Midbrain (tissue), 1 donor: ENCODE results near the gene CAPN15.
A peak's percentile ranks its signal among the peaks of the same experiment; 100 is the strongest.
"Not testable (repeated sequence)": the region's sequence is repeated elsewhere in the genome, so short reads cannot be mapped to it uniquely, and the experiment has no call there.

Experiments
- DNase-seq: peaks from one replicate; lab custom pipeline; 2025; lab: John Stamatoyannopoulos, UW

Gene CAPN15

DNA sequence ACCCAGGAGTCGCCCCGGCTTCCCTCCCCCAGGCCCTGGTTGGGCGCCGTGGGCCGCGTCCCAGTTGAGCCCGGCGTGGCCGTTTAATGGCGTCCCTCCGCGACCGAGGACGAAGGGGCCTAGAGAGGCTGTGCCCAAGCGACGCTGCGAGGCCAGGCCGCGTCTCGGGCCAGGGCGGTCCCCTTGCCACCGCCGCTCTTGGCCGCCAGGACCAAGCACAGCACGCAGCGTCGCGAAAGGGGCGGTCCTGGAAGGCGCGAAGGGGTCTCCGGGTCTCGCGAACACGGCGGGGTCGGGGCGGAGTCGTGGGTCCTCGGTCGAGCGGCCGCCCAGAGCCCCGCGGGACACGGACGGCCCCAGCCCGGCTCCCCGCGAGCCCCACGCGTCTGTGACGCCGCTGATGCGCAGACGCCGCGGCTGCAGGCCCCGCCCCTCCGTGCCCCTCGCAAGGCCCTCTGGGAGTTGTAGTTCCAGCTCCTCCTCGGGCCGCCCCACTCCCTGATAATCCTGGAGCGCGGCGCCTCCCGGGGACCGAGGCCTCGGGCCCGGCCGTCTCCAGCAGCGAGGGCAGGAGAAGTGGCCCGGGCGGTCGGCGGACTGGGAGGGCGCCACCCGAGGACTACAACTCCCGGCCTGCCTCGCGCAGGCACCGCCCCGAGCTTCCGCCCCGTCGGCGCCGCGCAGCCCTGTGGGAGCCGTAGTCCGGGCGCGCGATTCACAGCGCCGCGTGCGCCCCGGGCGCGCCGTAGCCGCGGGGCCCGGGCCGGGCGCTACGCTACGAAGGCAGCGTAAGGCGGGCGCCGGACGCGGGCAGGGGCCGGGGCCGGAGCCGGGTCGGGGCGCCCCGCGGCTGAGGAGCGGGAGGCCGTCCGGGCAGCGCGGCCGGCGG, at the start of gene CAPN15:
Gene CAPN15 (plus strand): TSS at position 698 of the 889 bp plus-strand sequence. CDS start 19,127 bp downstream, outside the sequence.
- DNase-seq, result peak; percentile 89

DNA sequence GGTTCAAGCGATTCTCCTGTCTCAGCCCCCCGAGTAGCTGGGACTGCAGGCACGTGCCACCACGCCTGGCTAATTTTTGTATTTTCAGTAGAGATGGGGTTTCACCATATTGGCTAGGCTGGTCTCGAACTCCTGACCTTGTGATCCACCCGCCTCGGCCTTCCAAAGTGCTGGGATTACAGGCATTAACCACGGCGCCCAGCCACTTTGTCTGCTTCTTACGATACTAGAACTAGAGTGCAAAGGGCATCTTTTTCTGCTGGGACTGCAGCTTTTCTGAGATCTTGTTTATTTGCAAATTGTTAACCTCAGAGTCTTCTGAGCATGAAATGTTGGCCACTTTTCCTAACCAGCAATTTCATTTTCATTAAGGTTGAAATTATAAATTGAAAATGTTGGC, 49.2 kb upstream of the CAPN15 start:
- not testable (repeated sequence) for DNase-seq

DNA sequence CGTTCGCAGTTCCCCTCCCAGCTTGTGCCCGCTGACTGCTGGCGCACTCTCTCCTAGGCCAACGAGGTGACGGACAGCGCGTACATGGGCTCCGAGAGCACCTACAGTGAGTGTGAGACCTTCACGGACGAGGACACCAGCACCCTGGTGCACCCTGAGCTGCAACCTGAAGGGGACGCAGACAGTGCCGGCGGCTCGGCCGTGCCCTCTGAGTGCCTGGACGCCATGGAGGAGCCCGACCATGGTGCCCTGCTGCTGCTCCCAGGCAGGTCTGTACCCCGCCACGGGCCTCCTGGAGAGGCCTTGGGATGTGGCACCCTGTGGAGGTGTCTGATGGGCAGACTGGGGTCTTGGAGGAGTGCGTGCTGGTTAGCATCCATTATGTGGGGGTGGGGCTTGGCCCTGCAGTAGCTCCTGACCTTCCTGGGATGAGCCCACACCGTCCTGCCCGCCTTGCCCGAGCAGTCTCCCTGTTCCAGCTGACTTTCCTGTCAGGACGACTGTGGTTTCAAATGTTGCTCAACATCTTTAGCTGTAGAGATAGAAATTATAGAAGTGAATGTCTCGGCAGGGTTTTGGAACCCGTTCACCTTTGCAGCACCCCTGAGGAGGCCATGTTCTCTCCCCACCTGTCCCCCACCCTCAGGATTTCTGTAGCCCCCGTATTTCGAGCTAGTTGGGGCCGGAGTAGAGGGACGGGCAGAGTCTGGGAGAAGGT, 44.9 kb upstream of the CAPN15 start:
- no peak for DNase-seq

DNA sequence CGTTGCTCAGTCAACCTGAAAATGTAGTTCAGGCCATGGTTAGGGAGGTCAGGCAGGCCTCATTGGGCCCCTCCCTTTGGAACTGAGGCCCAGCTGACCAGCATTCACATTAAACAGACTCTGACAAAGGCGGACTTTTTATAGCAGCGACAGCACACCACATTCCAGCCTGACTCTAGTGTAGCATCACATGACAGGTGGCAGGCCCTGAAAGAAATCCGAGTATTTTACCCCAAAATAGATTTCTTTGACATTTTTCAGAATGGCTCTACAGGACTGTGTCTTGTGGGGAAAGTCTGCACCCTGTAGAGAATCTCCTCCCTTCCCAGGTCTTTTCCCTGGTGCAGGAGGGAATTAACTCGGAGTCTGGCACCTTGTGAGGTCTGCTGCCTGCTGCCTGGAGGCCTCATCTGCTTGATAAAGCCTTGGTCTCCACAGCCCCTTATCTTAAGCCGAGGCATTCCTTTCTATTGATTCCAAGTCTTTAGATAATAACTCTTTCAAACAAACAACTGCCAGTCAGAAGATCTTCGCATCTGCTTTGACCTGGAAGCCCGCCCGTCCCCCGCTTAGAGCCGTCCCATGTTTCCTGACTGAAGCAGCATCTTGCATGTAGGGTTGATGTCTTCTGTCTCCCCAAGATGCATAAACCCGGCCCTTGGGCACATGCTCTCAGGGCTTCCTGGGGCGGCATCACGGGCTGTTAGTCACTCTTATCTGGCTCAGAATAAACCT, 44.0 kb upstream of the CAPN15 start:
- peak; percentile 56 for DNase-seq

DNA sequence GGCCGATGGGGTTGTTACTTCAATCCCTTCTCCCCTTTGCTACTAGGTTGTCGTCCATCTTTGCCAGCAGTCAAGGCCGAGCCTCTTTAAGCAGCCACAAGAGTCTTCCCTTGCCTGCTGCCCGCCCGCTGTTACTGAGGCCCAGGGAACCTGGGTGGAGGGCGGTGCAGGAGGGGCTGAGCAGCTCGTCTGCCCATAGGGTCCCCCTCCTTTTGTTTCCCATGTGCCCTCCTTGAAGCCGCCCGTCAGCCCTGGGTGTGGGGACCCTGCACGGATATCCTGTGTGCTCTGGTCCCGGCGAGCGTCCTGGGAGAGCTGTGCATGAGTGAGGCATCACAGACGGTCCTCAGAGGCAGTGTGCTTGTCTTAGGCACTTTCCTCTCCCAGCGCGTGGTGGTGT, 37.9 kb upstream of the CAPN15 start:
- no peak for DNase-seq

DNA sequence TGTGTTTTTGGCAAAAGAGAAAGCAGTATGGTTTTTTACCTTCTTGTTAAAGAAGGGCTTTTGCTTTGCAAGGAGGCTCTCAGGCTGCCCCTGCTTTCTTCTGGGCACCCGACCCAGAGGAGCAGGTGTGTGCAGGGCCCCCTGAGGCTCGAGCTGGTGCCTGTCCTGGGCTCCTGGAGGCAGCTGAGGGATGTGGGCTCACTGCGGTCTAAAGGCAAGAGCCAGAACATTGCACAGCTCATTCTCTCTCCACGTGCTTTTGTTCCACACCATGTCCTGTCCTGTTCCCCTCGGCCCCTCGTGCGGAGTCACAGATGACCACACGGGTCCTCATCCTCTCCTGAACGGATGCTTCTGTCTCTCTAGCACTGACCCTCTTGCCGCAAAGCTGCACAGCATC, 36.7 kb upstream of the CAPN15 start:
- DNase-seq, result no peak

DNA sequence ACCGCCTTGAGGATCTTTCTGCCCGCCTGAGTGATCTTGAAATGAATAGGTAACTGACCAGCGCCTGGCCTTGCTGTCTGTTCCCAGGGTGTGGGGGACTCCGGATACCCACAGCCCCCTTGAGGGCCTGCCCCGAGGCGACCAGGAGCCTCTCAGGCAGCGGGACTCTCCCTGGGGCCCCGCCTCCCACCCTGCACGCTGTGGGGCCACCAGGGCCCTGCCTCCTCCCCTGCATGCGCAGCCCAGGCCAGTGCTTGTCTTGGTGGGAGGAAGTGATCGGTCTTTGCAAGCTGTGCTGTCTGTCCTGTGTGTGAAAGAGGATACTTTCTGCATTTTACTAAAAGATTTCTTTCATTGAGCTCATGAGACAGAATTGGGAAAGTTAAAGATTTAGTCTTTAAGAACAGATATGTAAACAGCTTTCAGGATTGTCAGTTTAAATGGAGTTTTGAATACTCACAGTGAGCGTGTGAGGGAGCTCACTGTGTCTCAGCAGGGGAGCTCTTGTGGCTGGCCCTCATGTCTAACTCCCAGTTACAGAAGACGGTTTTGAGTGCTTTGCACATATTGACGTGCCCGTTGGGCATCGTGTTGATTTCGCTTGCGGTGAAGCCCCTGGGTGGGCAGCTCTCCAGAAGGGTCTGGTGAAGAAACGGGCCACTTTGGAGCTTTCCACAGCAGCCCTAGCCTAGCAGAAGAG, 36.1 kb upstream of the CAPN15 start:
- DNase-seq, result no peak

DNA sequence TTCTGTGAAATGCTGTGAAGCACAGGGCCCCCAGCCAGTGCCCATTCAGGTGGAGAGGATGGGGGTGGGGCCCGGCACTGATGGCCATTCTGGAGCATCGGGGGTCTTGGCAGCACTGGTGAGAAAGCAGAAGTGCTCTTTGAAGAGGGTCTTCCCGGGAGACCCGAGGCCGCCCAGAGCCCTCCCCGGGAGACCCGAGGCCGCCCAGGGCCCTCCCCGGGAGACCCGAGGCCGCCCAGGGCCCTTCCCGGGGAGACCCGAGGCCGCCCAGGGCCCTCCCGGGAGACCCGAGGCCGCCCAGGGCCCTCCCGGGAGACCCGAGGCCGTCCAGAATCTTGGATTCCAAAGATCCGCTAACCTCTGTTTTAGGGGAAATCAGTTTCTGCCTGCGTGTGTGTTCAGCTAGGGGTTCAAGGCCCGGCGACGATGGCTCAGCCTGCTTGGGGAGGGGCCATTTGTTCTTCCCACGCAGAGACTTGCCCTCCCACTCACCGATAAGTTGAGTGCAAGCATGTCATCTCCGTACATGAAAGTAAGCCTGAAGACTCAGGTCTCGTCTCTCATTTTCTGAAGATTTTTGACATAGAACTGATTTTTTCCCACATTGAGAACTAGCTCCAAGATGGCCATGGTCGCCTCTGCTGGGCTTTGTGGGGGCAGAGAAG, 35.2 kb upstream of the CAPN15 start:
- DNase-seq, result no peak

DNA sequence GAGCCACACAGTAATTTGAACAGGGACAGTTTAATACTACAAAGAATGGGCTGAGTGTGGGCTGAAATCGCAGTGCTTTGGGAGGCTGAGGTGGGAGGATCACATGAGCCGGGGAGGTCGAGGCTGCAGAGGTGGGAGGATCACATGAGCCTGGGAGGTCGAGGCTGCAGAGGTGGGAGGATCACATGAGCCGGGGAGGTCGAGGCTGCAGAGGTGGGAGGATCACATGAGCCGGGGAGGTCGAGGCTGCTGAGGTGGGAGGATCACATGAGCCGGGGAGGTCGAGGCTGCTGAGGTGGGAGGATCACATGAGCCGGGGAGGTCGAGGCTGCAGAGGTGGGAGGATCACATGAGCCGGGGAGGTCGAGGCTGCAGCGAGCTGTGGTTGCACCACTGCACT, 32.8 kb upstream of the CAPN15 start:
- DNase-seq, result not testable (repeated sequence)

DNA sequence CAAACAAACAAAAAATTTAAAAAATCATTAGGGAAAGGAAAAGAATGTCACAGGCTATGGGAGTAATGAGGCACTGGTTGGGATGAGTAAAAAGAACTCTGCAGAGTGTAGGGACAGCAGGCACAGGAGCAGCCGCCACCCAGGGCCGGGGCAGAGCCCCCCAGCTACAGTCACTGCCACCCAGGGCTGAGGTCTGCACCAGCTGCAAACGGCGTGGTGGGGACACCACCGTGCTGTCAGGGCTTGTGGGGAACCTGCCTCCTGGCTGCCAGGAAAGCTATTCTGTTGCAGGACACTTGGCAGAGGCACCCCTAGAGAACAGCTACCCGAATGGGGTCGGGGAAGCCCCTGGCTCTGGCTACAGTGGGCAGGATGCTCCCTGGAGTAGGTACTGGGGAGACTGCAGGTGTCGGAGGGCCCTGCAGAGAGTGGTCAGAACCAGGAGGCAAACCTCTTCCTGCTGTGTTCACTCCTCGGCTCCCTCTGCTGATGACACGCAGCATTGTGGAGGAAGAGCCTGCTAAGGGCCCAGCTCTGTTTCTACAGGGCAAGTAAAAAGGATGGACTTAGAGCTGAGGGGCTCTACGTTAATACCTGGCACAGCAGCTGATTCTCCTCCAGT, 32.3 kb upstream of the CAPN15 start:
- no peak for DNase-seq

DNA sequence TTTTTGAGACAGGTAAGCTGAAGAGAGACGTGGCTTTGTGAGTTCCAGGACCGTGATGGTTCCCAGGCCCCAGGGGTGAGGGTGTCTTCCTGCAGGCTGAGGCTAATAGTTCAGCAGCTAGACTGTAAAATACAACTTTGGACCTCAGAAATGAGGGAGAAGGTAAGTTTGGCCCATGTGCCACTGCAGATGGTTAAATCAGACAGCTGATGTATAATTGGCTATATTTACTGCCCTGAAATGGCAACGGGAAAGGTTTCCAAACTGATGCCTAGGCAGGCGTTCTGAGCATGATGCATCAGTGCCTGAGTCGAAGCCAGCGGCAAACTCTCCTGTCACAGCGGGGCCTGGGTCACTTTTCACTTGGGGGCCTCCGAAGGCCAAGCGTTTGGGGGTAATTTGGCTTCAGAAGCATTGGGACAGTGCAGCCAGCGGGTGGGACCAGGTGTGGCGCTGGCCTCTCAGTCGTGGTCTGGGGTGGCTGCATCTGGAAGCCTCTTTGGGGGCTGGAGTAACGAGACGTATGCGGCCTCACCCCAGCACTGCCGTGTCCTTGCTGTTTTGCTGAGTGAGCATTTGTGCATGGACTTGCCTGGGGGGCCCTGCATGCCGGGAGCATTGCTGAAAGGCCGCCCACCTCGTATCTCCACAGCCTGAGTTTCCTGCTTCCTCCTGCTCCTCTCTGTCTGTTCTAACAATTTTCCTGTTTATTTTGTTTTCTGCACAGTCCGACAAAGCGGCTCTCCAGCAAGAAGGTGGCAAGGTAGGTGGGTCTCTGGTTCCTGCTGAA, 31.2 kb upstream of the CAPN15 start:
- no peak for DNase-seq

DNA sequence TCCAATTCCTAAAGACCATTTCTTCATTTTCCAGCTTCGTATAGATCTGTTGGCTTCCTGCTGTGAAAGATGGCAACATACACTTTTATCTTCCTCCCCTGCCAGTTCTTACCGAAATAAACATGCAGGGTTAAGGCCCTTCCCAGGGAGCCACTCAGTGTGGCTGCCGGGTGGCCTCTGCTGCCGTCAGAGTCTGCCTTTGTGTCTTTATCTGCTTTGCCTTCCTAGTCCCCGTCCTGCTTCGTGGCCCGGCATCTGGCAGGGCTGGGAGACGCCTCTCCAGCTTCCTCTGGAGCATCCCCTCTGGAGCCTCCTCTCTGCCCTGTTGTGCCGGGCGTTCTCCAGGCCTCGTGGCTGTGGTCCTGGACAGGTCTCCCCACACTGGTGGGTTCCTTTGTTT, 30.3 kb upstream of the CAPN15 start:
- no peak for DNase-seq

DNA sequence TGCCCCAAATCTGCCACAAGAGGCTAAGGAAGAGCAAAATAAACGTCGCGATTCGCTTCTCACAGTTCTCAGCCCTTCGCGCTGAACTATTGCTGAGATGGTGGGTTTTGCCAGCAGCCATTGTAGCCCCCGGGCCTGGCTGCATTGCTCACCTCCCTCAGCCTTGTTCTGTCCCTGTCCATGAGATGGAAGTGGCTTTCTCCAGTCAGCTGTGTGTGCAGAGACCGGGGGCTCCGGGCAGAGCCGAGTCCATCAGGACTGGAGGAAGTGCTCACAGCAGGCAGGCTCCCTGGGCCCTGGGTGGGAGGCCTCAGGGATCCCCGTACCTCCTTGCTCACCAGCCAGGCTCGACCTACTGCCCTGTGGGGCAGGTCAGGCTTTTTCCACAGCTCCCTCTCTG, 27.6 kb upstream of the CAPN15 start:
- no peak for DNase-seq

DNA sequence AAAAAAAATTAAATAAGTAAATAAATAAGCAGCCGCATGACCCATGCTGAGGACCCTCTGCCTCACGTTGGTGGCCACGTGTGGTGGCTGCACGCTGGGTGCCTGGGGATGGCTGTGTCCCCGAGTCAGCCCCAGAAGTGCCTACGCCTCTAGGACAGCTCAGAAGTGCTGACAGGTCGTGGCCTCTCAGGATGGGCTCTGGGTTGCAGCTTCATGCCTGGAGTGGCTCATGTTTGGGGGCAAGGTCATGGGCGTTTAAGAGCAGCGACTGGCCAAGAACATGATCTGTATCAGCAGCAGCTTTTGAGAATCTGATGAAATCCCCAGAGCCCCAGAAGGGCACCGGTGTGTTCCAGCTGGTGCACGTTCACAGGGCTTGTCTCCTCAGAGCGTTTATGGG, 26.8 kb upstream of the CAPN15 start:
- DNase-seq, result no peak

DNA sequence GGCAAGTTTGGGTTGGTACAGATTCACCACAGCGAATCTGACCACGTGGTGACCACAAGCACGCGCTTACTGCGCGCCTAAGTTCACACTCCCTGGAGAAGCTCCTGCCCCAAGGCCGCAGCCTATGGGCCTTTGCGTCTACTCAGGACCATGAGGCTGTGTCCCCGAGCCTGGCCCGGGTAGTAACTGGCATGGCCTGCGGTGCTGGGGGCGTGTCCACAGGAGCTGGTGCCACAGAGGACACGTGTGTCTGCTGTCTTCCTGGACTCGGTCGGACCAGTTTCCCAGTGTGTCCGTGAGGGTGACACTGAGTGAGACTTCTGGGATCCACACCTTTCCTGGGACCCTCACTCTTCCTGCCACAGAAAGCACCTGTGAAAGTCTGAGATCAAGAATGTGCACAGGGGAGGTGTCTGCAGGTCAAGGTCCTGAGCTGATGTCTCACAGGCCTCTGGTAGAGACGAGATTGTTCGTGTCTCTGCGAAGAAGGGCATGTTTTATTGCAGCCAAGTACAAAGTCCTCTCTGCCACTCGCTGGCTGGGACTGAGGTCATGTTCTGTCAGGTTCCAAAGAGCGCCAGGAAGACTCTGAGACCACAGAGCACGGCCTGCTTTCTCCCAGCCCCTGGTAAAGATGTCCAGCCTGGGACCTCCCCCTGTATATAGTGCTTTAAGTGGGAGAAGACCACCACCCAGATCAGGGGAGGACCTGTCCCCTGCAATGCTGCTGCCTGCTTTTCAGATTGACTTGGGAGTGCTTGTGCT, 25.2 kb upstream of the CAPN15 start:
- no peak for DNase-seq

DNA sequence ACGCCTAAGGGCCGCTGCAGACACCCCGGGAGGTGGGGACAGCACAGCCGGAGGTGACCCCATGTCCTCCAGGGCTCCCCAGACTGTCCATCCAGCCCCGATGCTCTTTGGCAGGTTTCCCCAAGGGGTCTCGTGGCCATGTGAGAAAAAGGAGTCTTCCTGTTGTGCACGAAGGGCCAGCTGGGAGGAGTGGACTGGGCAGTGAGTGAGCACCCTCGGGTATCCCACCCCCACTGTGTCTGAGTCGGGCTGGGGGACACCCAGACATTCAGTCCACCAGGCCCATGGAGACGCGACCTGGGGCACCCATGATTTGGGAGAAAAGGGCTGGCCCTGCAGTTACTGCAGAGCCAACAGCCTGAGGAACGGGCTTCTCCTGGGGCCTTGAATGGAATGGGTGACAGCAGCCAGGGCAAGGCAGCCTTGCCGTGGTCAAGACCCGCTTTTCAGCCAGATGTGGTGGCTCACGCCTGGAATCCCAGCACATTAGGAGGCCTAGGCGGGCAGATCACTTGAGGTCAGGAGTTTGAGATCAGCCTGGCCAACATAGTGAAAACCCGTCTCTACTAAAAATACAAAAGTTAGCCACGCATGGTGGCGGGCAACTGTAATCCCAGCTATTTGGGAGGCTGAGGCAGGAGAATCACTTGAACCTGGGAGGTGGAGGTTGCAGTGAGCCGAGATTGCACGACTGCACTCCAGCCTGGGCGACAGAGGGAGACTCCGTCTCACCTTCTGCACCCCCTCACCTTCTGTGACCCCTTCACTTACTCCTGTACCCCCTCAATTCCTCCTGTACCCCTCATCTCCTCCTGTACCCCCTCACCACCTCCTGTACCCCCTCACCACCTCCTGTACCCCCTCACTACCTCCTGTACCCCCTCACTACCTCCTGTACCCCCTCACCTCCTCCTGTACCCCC, 24.1 kb upstream of the CAPN15 start:
- no peak for DNase-seq

DNA sequence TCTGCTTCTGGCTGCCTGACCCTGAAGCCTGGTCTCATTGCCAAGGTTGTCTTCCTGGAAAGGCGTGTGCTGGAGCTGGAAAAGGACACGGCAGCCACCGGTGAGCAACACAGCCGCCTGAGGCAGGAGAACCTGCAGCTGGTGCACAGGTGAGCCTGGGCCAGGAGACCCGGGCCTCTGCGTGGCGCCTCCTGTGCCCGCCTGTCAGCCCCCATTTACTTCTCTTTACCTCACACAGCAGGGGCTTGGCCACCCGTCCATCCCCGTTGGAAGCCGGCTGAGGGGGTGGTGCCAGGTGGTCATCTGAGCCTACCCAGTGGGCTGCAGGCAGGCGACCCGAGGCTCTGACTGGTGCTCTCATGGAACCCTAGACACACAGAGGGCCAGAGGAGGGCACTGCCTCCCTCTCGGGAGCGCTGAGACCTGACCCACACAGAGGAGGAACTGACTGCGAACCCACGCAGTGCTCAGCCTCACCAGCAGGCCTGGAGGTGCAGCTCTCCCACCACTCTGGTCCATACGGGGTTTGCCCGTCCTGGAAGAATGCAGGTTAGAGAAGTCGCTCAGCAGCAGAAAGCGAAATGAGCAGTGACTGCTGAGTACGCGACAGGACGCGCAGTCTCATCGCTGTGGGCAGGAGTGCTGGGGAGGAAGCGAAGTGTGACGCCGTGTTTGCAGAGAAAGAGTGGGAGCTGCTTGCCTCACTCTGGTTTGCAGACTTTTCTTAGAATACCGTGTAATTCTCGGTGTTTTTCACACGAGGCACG, 21.9 kb upstream of the CAPN15 start:
- no peak for DNase-seq

DNA sequence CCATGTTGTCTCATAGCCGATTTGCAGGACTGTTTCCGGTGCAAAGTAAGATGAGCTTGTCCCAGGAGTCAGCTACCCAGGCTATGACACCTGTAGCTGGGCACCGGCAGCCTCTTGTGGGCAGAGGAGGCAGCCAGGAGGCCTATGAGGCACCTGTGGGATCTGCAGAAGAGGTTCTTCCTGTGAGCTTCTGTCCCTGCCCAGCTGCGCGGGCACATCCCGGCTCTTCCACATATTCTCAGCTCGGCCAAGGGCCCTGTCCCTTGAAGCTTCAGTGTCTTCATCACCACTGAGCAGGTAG, 21.3 kb upstream of the CAPN15 start:
- DNase-seq, result no peak
